Measurements from ENCODE around the gene MRNIP. TPM values are rescaled to one million over a fixed set of nuclear protein-coding genes. Genes with fewer than 3 reads are reported as not detected.

The MRNIP gene
- total and polyA plus RNA-seq, 10 donors, result 34.9 to 107 (median 49.4) TPM

DNA sequence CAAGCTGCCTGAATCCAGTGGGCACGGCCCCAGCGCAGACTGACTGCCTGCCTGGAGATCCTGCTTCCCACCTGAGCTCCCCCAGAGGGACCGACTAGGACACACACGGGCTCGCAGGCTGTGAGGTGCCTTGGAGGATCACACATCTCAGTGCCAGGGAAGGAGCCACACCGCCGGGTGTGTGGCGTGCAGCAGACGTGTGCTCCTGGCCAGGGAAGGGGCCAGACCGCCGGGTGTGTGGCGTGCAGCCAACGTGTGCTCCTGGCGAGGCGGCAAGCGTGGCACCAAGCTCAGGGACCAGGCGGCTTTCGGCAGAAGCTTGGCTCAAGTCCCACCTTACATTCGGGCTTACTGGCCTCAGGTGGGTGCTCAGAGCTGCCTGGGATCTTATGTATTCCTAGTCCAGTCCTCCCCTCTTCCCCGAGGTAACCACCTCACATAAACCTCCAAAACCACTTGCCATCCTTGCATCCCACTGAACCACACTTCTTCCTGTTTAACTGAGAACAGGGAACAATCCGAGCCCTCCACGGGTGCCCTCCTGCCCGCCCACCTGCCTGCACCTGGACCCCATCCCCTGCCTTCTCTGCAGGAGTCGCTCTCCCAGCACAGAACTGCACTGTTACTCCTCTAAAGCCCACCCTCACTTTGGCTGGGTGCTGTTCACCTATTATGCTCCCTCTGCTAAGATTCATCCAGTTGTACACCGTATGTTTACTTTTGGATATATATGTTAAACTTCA, 22.4 kb upstream of the MRNIP start:
- intact Hi-C loops (cut with DNase I; ENCODE audit: low total_unique reads), result no loop called here
- H3K27ac ChIP-seq, result no peak overlapping the region
- no peaks in the 10 kb centered on the region for H3K27me3 ChIP-seq (replicated peaks in 1 of 7)
- H3K36me3 ChIP-seq, result peaks cover 3 to 100% (median 57%) of the 10 kb centered on the region in 6 donors
- peaks cover 0 to 32% (median 25%) of the 10 kb centered on the region in 8 donors for H3K9me3 ChIP-seq
- DNase-seq, result peak; percentile 50
- no peak overlapping the region for H3K4me3 ChIP-seq
- TF ChIP-seq POLR2AphosphoS5 (IDR thresholded peaks at IDR 0.05), result peak in 1 of 3 donors; percentile 17
- no peak for TF ChIP-seq POLR2A (IDR thresholded peaks at IDR 0.05)
- no peak for TF ChIP-seq CTCF (IDR thresholded peaks at IDR 0.05 in 8 of 11, conservative IDR thresholded peaks at IDR 0.05 in 3 of 11)
- no peaks in the 10 kb centered on the region for H3K4me1 ChIP-seq
- WGBS, 5 donors, result 84 to 93% (median 93%) methylated on average over 25 of the region's 25 CpGs

DNA sequence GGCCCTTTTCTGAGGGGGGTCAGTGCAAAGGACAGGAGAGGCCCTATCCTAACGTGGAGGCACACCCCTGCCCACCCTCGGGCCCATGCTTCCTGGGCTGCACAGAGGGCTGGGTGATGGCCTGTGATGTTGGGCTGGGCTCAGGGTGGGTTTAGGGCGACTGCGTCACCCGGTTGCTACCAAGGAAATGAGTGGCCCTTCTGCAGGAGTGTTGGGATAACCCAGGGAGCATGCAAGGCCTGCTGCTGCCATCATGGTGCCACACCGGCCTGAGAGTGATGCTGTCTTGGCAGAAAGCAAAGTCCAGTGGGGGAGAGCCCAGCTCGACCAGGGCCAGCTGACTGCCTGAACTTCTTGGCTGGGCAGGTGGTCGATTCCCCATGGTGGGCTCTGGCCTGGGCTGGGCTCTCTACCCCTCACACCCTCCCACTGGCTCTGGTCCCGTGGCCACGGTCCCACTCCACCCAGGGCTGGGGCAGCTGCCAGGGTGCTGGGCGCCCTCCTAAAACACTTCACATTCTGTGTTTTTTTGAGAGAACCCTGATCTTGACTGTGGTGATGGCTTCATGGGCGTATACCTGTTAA, 21.5 kb upstream of the MRNIP start:
- intact Hi-C loops (cut with DNase I; ENCODE audit: low total_unique reads), result no loop called here
- TF ChIP-seq POLR2AphosphoS5 (IDR thresholded peaks at IDR 0.05) (no peak), POLR2A (IDR thresholded peaks at IDR 0.05) (no peak), CTCF (IDR thresholded peaks at IDR 0.05 in 8 of 11, conservative IDR thresholded peaks at IDR 0.05 in 3 of 11) (no peak)
- H3K4me1 ChIP-seq, result no peaks in the 10 kb centered on the region
- DNase-seq, result peak; percentile 59
- WGBS, 5 donors, result 91 to 97% (median 93%) methylated on average over 9 to 12 of the region's 12 CpGs
- H3K27ac ChIP-seq, result no peak overlapping the region
- no peak overlapping the region for H3K4me3 ChIP-seq
- H3K36me3 ChIP-seq, result peaks cover 3 to 100% (median 59%) of the 10 kb centered on the region in 6 donors
- H3K9me3 ChIP-seq, result peaks cover 0 to 32% (median 25%) of the 10 kb centered on the region in 8 donors
- H3K27me3 ChIP-seq (replicated peaks in 1 of 7), result no peaks in the 10 kb centered on the region

- TF ChIP-seq CTCF (IDR thresholded peaks at IDR 0.05 in 8 of 11, conservative IDR thresholded peaks at IDR 0.05 in 3 of 11) (no peak), POLR2AphosphoS5 (IDR thresholded peaks at IDR 0.05) (no peak), POLR2A (IDR thresholded peaks at IDR 0.05) (no peak)
- H3K27ac ChIP-seq, result no peak overlapping the region
- no peaks in the 10 kb centered on the region for H3K4me1 ChIP-seq
- H3K36me3 ChIP-seq, result peaks cover 3 to 100% (median 59%) of the 10 kb centered on the region in 6 donors
- H3K27me3 ChIP-seq (replicated peaks in 1 of 7), result no peaks in the 10 kb centered on the region
- H3K4me3 ChIP-seq, result no peak overlapping the region
- DNase-seq, result peak; percentile 61
- WGBS, 5 donors, result 95 to 99% (median 98%) methylated on average over 12 to 13 of the region's 13 CpGs
- intact Hi-C loops (cut with DNase I; ENCODE audit: low total_unique reads), result no loop called here
- H3K9me3 ChIP-seq, result peaks cover 0 to 27% (median 24%) of the 10 kb centered on the region in 8 donors
These were observed 21.0 kb upstream of the MRNIP start for GRCh38 chr5:179879690-179880010.

DNA sequence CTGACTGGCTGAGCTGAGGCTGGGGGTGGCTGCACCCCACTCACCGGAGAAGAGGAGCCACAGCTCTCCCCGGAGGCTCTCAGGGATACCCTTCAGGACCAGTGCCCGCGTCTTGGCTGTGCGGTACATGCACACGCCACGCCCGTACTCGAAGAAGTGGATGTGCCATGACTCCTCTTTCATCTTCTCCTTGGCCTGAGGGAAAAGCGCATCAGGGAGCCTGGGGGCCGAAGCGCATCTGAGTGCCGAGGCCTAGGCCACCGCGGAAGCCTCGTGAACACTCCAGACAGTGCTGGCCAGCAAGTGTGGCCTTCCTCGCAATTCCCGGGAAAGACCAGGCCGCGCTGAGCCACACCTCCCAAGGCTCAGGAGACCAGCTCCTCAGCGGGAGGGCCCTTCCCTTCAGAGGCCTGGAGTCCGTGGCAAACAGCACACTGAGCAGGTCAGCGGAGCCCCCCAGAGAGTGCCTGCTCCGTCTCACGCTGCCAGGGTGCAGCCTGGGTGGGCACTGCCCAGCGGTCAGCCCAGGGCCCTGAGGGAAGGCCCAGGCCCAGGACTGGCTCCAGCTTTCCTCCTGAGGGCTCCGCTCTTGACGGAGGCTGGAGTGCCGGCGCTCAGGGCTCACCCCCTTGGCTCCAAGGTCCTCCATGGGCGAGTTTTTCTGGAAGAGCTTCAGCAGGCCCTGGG, 20.5 kb upstream of the MRNIP start:
- Histone ChIP-seq H3K4me3 (no peak overlapping the region), H3K9me3 (peaks cover 0 to 22% (median 21%) of the 10 kb centered on the region in 8 donors), H3K36me3 (peaks cover 3 to 100% (median 59%) of the 10 kb centered on the region in 6 donors), H3K4me1 (no peaks in the 10 kb centered on the region), H3K27ac (no peak overlapping the region), H3K27me3 (replicated peaks in 1 of 7) (no peaks in the 10 kb centered on the region)
- 95 to 98% (median 97%) methylated on average over 19 to 31 of the region's 31 CpGs for WGBS, 5 donors
- intact Hi-C loops (cut with DNase I; ENCODE audit: low total_unique reads), result no loop called here
- DNase-seq, result peak; percentile 59
- TF ChIP-seq POLR2AphosphoS5 (IDR thresholded peaks at IDR 0.05), result peak in 1 of 3 donors; percentile 27
- no peak for TF ChIP-seq CTCF (IDR thresholded peaks at IDR 0.05 in 8 of 11, conservative IDR thresholded peaks at IDR 0.05 in 3 of 11)
